Activated effector memory CD4-positive, alpha-beta T cell treated with Interleukin-2 at 50 U/mL for 16 hours (primary cell): ENCODE measurements around the gene METTL21A.
"Not testable (repeated sequence)": the region's sequence is repeated elsewhere in the genome, so short reads cannot be mapped to it uniquely, and the experiment has no call there.

Source experiments
- DNase-seq: peaks from one replicate; pipeline ENCODE4 v3.0.0-alpha.2; 2020

METTL21A gene

DNA sequence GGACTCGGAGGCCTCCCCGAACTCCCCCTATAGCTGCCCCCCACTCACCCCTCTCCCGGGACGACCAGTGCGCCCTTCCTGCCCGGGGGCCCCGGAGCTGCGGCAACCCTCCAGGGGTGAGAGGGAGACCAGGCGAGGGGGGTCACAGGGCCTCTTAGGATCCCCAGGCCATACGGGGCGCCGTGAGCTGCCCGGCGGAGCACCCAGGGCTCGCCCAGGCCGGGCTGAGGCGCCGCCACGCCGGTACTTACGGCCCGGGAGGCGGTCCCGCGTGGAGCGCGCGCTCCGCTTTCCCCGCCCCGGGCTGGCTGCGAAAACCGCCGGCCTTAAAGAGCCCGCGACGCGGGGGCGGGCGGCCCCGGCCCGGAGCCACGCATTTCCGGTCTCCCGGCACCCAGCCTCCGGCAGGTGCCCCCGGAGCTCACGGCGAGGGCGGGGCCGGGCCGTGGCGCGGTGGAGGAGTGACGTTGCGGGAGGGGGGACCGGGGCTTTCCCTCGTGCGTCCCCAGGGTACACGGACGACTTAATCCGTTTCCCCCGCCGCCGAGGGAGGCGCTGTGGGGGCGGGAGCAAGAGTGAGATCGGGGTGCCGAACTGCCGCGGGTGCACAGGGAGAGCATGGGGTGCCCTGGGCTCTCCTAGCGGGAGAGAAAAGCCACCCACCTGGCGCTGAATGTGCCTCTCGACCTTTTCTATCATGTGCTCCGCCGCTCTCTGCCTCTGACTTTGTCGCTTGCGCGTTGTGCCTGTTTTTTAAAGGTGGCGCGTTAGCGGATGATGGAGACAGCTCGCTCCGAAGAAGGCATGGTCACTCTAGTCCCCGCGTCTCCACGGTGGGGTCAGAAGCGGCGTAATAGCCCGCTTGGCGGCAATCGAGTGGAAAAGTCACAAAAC is at the start of gene METTL21A:
Gene METTL21A, minus strand, starts transcription at position 381 of the 894 bp plus-strand sequence. CDS start 1,019 bp downstream, outside the sequence.
- DNase-seq: peak; percentile 90

DNA sequence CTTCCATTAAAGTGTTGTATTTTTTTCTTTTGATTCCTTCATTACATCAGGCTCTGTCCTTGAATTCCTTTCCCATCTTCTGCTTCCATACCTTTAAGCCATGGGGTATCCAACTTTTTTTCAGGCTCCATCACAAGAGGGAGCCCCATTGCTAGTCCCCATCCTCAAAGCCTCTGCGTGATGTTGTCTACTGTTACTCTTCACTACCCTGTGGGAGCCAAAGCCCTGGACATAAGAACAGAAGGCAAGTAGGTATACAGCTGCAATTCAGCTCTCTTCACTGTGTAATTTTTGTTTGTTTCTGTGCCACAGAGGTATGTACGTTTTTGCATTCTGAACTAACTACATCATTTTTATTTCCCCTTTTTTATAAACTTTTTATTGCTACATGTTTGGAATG is 49.6 kb upstream of the METTL21A start:
- no peak for DNase-seq

DNA sequence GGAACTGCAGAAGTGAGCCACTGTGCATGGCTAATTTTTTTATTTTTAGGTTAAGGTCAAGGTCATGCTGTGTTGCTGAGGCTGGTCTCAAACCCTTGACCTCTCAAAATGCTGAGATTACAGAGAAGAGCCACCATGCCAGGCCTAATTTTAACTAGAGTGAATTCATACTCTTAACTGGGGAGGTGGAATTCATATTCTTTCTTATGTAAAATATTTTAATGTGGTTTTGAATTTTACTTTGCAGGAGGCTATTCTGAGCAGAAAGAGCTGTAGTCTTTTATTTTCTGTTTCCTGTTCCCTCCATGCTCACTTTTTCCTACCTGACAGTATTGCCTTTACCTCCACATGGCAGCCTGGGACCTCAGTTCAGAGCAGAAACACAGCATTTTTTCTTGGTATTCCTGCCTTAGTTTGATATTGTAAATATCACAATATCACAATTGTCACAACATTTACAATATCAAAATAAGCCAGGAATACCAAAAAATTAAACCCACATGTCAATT is 49.1 kb upstream of the METTL21A start:
- no peak for DNase-seq

DNA sequence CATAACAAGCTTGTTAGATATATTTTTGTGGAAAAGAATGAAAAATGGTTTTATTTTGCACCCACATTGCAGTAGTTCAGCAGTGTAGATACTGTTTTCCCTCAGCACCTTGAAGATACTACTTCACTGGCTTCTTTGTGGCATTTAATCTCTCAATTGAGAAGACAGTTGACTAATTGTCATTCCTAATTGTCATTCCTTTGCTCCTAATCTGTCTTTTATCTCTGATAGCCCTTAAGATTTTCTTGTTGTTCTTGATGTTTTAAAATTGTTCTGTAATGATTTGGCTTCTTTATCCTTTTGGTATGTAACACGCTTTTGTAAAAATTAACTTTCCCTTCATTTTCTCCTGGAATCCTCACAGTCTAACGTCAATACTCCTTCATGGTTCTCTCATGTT is 48.2 kb upstream of the METTL21A start:
- no peak for DNase-seq

DNA sequence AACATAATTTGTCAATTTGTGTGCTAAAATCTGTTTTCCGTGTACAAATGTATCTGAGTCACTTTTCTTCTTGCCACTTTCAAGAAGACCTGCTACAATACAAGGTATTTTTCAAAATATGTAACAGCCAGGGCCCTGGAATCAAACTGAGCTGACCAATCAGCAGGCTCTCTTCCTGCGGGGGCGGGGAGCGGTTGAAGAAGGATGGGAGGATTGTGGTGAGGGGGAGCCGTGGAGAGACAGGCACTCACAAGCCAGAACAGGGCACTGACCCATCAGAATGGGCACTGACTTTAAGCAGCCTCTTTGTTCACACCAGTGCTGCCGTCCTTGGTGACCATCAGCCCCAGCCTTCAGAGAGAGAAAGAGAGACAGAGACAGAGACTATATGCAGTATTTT is 45.7 kb upstream of the METTL21A start:
- DNase-seq: no peak

DNA sequence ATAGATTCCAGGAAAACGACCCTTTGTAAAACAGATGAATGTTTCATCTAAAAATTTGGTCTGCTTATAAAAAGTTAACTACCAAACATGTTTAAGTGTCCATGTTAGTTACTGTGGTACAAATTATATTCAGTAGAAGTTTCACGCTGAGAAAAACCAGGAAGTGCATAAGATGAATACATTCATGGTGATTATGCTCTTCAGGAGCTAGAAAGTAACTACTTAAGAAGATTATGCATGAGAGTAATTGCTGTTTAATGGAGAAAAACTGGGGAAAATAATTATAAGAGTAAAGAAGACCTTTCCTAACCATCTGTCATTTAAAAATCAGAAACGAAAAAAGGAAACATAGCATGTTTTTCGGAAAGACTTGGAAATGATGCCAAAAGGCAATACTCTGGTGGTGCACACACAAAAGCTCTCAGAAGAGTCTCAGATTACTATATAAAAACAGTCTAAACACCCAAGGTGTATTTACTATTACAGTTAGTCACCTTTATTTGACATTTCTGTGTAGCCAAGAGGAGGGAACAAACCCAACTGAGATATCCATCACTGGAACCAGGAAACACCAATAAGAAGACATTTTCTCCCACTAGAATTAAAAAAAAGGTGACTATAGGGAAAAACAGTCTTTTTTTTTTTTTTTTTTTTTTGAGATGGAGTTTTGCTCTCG is 38.8 kb upstream of the METTL21A start:
- DNase-seq: no peak

DNA sequence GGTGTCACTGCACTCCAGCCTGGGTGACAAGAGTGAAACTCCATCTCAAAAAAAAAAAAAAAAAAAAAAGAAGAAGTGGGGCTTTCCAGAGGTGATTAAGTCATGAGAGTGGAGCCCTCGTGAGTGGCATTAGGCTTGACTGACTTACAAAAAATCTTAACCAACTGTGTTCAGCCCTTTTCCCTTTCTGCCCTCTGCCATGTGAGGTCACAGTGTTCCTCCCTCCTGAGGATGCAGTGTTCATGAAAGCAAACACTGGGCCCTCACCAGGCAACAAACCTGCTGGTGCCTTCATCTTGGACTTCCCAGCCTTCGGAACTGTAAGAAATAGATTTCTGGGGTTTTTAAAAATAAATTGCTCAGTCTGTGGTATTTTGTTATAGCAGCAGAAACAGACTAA is 37.0 kb upstream of the METTL21A start:
- no peak for DNase-seq

DNA sequence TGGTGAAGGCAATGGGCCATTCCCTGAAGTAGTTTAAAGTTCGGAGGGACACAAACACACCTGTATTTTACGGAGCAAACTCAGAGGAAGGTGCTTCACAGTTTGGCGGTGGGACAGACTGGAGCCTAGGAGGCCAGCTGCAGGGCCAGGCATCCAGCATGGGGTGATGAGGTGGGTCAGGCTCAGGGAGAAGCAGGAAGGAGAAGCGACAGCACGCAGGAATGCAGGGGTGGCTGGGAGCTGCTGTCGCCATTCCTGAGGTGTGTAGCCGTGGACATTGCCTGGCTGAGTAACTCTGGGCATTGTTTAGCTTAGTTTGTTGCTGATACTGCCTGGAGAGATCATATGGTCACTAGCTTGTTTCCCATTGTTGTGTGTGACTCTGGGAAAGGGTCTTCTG is 35.8 kb upstream of the METTL21A start:
- no peak for DNase-seq

DNA sequence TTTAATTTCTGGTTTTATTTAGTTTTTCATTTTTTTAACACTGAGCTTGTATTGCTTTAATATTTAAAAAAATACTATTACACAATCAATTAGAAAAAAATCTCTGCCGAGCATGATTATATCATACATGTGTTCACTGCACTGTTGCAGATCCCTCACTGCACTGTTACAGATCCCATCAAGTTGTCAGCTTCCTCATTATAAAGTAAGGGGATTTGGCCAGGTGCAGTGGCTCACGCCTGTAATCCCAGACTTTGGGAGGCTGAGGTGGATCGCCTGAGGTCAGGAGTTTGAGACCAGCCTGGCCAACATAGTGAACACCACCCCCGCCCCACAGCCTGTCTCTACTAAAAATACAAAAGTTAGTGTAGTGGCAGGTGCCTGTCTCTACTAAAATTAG is 33.0 kb upstream of the METTL21A start:
- no peak for DNase-seq

DNA sequence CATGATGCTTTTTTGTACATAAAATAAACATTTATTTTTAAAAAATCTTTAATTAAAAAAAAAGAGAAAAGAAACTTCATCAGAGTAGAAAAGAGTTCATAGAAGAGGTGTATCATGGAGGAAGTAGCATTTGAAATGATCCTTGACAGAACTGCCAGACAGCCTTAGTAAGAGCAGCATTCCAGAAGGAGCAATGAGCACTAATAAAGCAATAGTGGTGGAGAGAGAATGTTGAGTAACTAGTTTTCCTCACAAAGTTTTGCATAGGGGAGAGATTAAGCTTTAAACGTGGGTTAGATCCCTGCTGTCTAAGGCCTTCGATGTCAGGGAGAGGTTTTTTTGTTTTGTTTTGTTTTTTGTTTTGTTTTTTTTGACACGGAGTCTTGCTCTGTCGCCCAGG is 29.8 kb upstream of the METTL21A start:
- DNase-seq: no peak

DNA sequence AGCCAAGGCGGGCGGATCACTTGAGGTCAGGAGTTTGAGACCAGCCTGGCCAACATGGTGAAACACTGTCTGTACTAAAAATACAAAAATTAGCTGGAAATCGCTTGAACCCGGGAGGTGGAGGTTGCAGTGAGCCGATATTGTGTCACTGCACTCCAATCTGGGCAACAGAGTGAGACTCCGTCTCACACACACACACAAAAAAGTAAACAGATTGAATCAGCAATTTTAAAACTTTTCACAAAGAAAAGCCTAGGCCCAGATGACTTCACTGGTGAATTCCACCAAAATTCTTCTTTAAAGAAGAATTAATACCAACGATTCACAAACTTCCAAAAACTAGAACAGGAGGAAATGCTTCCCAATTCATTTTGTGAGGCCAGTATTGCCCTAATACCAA is 21.4 kb upstream of the METTL21A start:
- not testable (repeated sequence) for DNase-seq

DNA sequence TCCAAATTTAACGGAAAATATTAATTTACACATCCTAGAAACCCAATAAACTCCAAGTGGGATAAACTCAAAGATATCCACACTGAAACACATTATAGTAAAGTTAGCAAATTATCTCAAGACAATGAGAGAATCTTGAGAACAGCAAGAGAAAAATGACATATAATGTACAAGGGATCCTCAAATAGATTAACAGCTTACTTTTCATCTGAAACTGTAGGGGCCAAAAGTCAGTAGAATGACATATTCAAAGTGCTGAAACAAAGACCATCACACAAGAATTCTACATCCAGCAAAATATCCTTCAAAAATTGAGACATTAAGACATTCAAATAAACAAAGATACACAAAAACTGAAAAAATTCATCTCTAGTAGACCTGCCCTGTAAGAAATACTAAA is 18.7 kb upstream of the METTL21A start:
- DNase-seq: no peak

DNA sequence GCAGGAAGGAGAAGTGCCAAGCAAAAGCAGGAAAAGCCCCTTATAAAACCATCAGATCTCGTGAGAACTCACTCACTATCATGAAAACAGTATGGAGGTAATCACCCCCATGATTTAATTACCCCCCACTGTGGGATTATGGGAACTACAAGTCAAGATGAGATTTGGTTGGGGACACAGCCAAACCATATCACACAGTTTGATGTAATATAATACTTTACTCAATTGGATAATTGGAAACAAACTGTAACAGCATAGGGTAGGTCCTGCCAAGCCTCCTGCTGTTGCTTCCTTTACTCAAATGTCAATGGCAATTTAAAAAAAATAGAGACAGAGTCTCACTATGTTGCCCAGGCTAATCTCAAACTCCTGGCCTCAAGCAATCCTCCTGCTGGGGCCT is 15.5 kb upstream of the METTL21A start:
- DNase-seq: no peak

DNA sequence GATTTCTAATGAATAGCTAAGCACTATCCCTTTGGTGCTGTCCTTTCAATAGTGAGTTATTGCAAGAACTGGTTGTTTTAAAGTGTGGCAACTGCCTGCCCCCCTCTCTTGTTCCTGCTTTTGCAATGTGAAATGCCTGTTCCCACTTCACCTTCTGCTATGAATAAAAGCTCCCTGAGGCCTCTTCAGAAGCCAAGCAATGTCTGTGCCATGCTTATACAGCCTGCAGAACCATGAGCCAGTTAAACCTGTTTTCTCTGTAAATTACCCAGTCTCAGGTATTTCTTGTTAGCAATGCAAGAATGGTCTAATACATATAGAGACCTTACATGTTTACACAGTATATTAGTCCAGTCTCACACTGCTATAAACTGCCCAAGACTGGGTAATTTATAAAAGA is 15.0 kb upstream of the METTL21A start:
- no peak for DNase-seq

DNA sequence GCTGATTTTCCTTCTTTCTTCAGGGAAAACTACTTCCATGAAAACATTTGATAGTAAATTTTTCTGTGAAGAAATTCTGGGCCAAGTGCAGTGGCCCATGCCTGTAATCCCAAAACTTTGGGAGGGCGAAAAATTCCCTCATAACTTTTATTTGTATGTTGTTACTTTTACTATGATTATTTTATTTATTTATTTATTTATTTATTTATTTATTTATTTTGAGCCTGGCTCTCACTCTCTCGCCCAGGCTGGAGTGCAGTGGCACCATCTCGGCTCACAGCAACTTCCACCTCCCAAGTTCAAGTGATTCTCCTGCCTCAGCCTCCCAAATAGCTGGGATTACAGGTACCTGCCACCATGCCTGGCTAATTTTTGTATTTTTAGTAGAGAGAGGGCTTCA is 14.1 kb upstream of the METTL21A start:
- DNase-seq: not testable (repeated sequence)

DNA sequence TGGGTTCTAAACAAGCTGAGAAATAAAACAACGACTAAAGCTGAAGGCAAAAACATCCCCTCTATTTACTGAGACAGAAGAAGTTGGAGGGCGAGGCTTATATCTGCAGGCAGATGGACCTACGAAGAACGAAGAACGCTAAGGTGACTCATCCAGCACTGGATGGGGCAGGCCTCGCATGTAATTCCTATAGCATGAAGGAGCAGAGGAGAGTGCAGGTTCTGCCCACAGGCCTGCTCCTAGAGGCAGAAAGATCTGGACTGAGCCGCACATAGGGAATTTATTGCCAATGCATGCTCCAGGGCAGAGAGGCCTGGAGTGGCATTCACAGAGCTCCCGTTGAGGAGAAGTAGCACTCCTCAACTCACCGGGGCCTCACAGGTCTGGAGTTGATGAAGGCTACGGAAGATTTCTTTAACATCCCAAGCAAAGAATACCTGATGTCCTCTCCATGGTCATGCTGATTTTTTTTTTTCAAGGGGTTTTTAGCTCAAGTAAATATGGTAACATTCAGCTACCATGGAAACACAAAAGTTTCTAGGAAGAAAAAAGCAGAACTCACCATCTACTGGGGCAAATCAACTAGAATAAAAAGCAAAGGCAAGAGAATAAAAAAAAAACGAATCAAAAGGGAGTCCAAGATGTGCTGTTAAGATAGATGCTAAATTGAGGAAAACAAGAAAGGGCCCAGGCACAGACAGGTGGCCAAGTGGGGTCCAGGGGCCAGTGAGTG is 10.4 kb upstream of the METTL21A start:
- DNase-seq: no peak

DNA sequence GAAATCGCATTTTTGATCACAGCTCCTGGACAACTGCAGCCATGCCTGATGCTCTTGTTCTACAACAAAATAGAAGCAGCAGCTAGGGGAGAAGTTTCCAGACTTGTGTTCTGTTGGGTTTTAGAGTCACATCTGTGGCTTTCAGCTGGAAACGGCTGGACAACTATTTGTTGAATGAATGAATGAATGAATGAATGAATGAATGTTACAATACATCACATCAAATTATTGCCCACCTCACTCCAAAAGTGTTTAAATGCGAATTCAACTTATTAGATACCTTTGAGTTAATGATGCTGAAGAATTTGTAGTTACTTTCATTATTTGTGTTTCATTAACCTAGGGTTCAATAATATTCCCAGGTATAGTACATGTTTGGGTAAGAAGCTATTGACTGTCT is 8.5 kb upstream of the METTL21A start:
- no peak for DNase-seq

DNA sequence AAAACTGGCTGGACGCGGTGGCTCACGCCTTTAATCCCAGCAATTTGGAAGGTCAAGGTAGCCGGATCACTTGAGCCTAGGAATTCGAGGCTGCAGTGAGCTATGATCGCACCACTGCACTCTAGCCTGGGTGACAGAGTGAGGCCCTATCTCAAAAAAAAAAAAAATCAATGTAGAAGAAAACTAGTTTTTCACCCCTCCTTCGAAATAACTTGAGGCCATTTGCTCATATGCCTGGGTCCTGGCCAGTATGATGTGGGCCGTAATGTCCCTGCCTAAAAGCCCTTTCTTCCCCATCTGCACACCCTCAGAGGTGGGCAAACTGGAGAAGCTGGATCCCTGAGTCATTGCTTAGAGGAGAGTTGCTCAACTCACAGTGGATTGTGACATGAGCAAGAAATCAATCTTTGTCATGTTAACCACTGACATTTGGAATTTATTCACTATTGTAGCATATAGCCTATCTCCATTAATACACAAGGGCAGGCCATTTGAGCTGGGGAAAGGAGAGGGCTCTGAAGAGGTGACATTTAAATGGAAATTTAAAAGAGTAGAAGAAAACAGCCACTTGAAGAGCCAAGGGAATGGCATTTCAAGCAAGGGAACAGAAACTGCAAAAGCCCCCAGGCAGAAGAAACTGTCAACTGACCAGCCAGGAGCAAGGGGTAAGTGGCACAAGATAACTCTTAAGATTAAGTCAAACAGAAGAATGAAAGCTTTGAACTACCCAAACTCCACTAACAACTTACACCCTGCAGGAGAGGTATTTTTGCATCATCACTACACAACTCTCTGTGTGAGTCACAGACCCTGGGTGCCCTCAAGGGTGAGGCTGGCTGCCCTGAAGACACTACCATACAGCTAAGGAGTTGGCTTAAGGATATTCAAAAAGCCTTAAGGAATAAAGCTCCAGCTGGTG is 7.6 kb upstream of the METTL21A start:
- no peak for DNase-seq

DNA sequence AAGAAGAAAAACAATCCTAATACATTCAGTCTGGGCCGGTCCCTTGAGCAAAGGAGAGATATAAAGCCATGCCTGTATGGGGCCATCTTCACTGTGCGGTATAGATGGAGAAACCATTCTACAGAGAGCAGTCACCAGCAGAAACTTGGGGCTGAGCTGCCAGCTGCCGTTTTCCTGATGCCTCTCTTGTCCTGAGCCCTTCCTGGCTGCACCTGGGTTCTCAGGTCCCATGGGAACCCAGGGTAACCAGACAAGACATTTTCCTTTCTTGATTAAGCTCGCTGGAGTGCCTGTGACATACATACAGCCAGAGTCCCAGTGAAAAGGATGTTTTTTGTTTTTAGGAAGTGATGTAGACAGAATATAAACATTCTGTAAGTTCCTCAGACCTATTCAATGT is 5.3 kb upstream of the METTL21A start:
- DNase-seq: no peak

DNA sequence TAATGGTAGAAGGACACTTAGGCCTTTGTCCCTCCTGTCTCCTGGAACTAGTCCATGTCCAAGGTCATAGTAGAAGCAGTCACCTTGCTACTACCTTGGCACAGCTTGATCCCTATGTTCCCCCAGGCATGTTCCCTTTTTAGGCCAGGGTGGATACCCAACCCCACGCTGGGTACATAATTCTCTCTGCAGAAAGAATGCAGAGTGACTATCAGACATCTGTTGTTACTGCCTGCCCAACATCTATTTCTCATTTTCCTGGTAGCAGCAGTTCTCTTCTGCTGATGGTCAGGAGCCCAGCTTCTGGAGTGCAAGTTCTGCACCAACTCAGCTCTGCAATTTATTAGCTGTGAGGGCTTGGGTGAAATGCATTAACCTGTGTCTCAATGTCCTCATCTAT is 4.4 kb upstream of the METTL21A start:
- no peak for DNase-seq

DNA sequence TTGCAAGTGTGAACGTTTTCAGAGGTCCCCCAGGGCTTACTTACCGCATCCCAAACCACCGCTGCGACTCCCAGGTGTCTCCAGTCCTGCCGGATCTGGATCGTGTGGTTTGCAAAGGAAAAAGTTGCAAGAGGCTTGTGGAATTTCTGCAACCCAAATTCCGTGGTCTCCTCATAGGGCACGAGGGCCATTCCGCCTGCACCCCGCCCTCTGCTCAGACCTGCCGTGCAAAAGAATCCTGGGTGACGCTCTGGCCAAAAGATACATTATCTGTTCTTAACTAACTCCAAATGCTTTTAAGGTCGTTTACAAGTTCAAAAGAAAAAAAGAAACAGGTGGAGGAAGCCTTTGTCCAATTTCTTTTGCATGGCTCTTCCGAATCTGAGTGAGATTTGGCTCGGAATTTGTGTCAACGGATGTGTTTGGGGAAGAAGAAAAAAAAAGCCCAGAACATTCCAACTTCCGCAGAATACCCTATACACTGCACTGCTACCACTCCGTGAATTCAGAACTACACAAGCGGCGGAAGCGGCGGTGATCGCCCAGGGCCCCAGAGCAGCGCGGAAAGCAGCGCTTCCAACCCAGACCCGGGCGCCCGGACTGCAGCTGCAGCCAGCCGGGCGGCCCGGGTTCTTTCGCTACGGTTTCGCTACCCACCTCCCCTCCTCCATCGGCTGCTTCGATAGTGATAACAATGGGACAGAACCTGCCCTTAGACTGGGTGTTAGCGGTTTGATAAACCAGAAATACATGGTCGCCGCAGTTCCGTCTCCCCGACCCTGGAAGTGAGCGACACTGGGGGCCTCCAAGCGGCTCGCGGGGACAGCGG is 795 bp downstream of the METTL21A start:
- DNase-seq: peak; percentile 53
